ENCODE results near the gene IL7R. TPM values are rescaled to one million over a fixed set of nuclear protein-coding genes. Genes with fewer than 3 reads are reported as not detected.

IL7R gene
- total RNA-seq, 1 experiment from 2014 or later = 0.98 TPM

GRCh38 chr5:35819668-35820067, 37.0 kb upstream of the IL7R start (continued):
- no peak for TF ChIP-seq CEBPB (IDR thresholded peaks at IDR 0.05; ENCODE audit: low read depth)

- ChIA-PET POLR2A (no interaction called here), RAD21 (ENCODE audit: low non-redundant PET in 1 of 2, low total read pairs in 2 of 2, uncharacterized antibody in 2 of 2, unreplicated experiment in 2 of 2) (no interaction called here), CTCF (no interaction called here)
- Histone ChIP-seq H3K27me3 (ENCODE audit: insufficient read depth, low read length) (peaks cover 27% of the 10 kb centered on the region; the same call in 1 of the 2 replicates), H3K4me2 (ENCODE audit: low read length) (no peak overlapping the region), H3K36me3 (ENCODE audit: control insufficient read depth in 1 of 2, insufficient read depth in 2 of 2, low read length in 2 of 2) (no peaks in the 10 kb centered on the region), H3K9ac (ENCODE audit: low read length) (no peak overlapping the region), H3K79me2 (ENCODE audit: insufficient read depth, low read length) (no peaks in the 10 kb centered on the region), H2AFZ (ENCODE audit: low read depth, low read length, poor library complexity, severe bottlenecking) (no peak overlapping the region), H3K9me2 (ENCODE audit: insufficient read depth) (no peaks in the 10 kb centered on the region), H3K9me3 (ENCODE audit: control insufficient read depth in 1 of 2, insufficient read depth in 1 of 2, low read depth in 1 of 2, low read length in 2 of 2) (no peaks in the 10 kb centered on the region), H3K27ac (ENCODE audit: low read depth, low read length) (no peak overlapping the region), H4K20me1 (ENCODE audit: insufficient read depth) (no peaks in the 10 kb centered on the region), H3K4me3 (replicated peaks in 1 of 2; ENCODE audit: low read depth in 1 of 2, low read length in 2 of 2) (no peak overlapping the region), H3K4me1 (ENCODE audit: control insufficient read depth in 1 of 2, insufficient read depth in 2 of 2, low read length in 2 of 2) (no peaks in the 10 kb centered on the region)
- intact Hi-C loops (cut with micrococcal nuclease) = no loop called here
- ATAC-seq (no peak), DNase-seq (ENCODE audit: low read depth, low spot score) (no peak)
- no TSS peak for BruUV-seq (replicated peaks)
- TF ChIP-seq CEBPB (IDR thresholded peaks at IDR 0.05; ENCODE audit: low read depth) = no peak
- no peak for TF ChIP-seq SRF (IDR thresholded peaks at IDR 0.05; ENCODE audit: low read depth)
- TF ChIP-seq POLR2AphosphoS5 (IDR thresholded peaks at IDR 0.05; ENCODE audit: low read depth, low read length) = no peak
- TF ChIP-seq EZH2 (IDR thresholded peaks at IDR 0.05) = no peak
- TF ChIP-seq ZNF274 (IDR thresholded peaks at IDR 0.05; ENCODE audit: low read depth, low read length) = no peak
Measured at GRCh38 chr5:35820735-35821134, 36.0 kb upstream of the IL7R start.

DNA sequence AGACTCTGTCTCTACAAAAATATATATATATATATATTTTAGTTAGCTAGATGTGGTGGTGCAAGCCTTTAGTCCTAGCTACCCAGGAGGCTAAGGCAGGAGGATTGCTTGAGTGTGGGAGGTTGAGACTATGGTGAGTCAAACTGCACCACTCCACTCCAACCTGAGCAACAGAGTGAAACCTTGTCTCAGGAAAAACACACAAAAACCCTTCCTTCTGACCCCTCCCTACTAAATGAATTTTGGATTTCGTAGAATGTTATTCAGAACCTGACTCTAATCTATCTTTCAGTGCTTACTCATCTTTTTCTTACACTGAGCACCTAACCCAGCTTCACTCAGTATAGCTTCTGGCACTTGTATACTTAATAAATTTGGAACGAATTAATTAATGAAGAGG, 35.2 kb upstream of the IL7R start:
- peaks cover 29% of the 10 kb centered on the region for H3K27me3 ChIP-seq (ENCODE audit: insufficient read depth, low read length)
- H2AFZ ChIP-seq (ENCODE audit: low read depth, low read length, poor library complexity, severe bottlenecking) = no peak overlapping the region
- no peak for ATAC-seq
- H3K4me1 ChIP-seq (ENCODE audit: control insufficient read depth in 1 of 2, insufficient read depth in 2 of 2, low read length in 2 of 2) = no peaks in the 10 kb centered on the region
- H3K36me3 ChIP-seq (ENCODE audit: control insufficient read depth in 1 of 2, insufficient read depth in 2 of 2, low read length in 2 of 2) = no peaks in the 10 kb centered on the region
- no peak overlapping the region for H3K4me2 ChIP-seq (ENCODE audit: low read length)
- no peaks in the 10 kb centered on the region for H3K9me2 ChIP-seq (ENCODE audit: insufficient read depth)
- no peaks in the 10 kb centered on the region for H4K20me1 ChIP-seq (ENCODE audit: insufficient read depth)
- RAD21 ChIA-PET (ENCODE audit: low non-redundant PET in 1 of 2, low total read pairs in 2 of 2, uncharacterized antibody in 2 of 2, unreplicated experiment in 2 of 2) = no interaction called here
- no peak overlapping the region for H3K9ac ChIP-seq (ENCODE audit: low read length)
- H3K4me3 ChIP-seq (replicated peaks in 1 of 2; ENCODE audit: low read depth in 1 of 2, low read length in 2 of 2) = no peak overlapping the region
- TF ChIP-seq RAD21 (IDR thresholded peaks at IDR 0.05; ENCODE audit: low read depth) = no peak
- no peak for TF ChIP-seq CBX3 (IDR thresholded peaks at IDR 0.05; ENCODE audit: low read depth)
- no peak for TF ChIP-seq POLR2A (IDR thresholded peaks at IDR 0.05; ENCODE audit: borderline replicate concordance, extremely low read depth, insufficient read depth, insufficient read length)
- TF ChIP-seq, protein P1, sequence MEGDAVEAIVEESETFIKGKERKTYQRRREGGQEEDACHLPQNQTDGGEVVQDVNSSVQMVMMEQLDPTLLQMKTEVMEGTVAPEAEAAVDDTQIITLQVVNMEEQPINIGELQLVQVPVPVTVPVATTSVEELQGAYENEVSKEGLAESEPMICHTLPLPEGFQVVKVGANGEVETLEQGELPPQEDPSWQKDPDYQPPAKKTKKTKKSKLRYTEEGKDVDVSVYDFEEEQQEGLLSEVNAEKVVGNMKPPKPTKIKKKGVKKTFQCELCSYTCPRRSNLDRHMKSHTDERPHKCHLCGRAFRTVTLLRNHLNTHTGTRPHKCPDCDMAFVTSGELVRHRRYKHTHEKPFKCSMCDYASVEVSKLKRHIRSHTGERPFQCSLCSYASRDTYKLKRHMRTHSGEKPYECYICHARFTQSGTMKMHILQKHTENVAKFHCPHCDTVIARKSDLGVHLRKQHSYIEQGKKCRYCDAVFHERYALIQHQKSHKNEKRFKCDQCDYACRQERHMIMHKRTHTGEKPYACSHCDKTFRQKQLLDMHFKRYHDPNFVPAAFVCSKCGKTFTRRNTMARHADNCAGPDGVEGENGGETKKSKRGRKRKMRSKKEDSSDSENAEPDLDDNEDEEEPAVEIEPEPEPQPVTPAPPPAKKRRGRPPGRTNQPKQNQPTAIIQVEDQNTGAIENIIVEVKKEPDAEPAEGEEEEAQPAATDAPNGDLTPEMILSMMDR (IDR thresholded peaks at IDR 0.05 in 2 of 3, conservative IDR thresholded peaks at IDR 0.05 in 1 of 3; ENCODE audit: borderline replicate concordance in 1 of 3, insufficient read depth in 1 of 3, low read depth in 2 of 3, low read length in 2 of 3) = no peak
- no peak for TF ChIP-seq POLR2AphosphoS5 (IDR thresholded peaks at IDR 0.05; ENCODE audit: low read depth, low read length)
- H3K79me2 ChIP-seq (ENCODE audit: insufficient read depth, low read length) = no peaks in the 10 kb centered on the region
- no peak for DNase-seq (ENCODE audit: low read depth, low spot score)
- CTCF ChIA-PET = no interaction called here
- no TSS peak for BruUV-seq (replicated peaks)
- POLR2A ChIA-PET = no interaction called here
- H3K27ac ChIP-seq (ENCODE audit: low read depth, low read length) = no peak overlapping the region
- intact Hi-C loops (cut with micrococcal nuclease) = no loop called here
- H3K9me3 ChIP-seq (ENCODE audit: control insufficient read depth in 1 of 2, insufficient read depth in 1 of 2, low read depth in 1 of 2, low read length in 2 of 2) = no peaks in the 10 kb centered on the region

Measured in HCT116 (cell line).